GM18499 (cell line): Measurements from ENCODE around the gene PRPH.
"Not testable (repeated sequence)": the region's sequence is repeated elsewhere in the genome, so short reads cannot be mapped to it uniquely, and the experiment has no call there.

Source experiments
- ATAC-seq: cut with Tn5 transposase; IDR thresholded peaks from one replicate; pipeline ENCODE4 v1.9.1; 2021; ENCODE audit warnings: moderate number of reproducible peaks; ENCODE audit not compliant: insufficient read depth, unreplicated experiment

PRPH gene

DNA sequence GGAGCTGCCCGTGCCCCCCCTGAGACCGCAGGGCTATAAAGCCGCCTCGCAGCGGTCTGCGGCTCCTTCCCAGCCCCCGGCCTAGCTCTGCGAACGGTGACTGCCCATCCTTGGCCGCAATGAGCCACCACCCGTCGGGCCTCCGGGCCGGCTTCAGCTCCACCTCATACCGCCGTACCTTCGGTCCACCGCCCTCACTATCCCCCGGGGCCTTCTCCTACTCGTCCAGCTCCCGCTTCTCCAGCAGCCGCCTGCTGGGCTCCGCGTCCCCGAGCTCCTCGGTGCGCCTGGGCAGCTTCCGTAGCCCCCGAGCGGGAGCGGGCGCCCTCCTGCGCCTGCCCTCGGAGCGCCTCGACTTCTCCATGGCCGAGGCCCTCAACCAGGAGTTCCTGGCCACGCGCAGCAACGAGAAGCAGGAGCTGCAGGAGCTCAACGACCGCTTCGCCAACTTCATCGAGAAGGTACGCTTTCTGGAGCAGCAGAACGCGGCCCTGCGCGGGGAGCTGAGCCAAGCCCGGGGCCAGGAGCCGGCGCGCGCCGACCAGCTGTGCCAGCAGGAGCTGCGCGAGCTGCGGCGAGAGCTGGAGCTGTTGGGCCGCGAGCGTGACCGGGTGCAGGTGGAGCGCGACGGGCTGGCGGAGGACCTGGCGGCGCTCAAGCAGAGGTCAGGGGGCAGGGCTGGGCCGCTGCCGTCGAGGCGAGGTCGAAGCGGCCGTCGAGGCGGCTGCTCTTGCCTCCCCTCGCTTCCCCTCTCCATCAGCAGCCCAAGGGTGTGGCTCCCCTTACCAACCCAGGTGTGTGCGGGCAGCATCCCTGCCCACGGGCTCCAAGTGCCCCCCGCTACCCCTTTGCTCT, at the start of gene PRPH:
PRPH (plus strand) TSS at position 66 of the 855 bp plus-strand sequence; CDS start at position 120, 54 bp downstream.
- ATAC-seq: no peak

GRCh38 chr12:49251357-49251756, 43.6 kb upstream of the PRPH start:
- ATAC-seq: no peak

GRCh38 chr12:49253033-49253623, 41.8 kb upstream of the PRPH start:
- no peak for ATAC-seq

DNA sequence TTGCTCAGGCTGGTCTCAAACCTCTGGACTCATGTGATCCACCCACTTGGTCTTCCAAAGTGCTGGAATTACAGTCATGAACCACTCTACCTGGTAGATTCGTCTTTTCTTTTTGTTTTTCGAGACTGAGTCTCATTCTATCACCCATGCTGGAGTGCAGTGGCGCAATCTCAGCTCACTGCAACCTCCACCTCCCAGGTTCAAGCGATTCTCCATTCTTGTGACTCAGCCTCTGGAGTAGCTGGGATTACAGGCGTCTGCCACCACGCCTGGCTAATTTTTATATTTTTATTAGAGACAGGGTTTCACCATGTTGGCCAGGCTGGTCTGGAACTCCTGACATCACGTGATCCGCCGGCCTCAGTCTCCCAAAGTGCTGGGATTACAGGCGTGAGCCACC, 39.5 kb upstream of the PRPH start:
- ATAC-seq: not testable (repeated sequence)

GRCh38 chr12:49255857-49256637, 38.9 kb upstream of the PRPH start:
- no peak for ATAC-seq

- ATAC-seq: not testable (repeated sequence)
Measured at GRCh38 chr12:49257508-49258184, 37.3 kb upstream of the PRPH start.

GRCh38 chr12:49259452-49259851, 35.5 kb upstream of the PRPH start:
- ATAC-seq: no peak

- ATAC-seq: no peak
Measured at GRCh38 chr12:49260166-49260565, 34.8 kb upstream of the PRPH start.

- ATAC-seq: no peak
Measured at GRCh38 chr12:49260571-49261363, 34.2 kb upstream of the PRPH start.

- ATAC-seq: no peak
Measured at GRCh38 chr12:49261721-49262120, 33.2 kb upstream of the PRPH start.

- ATAC-seq: no peak
Measured at GRCh38 chr12:49263400-49263763, 31.6 kb upstream of the PRPH start.

- peak; percentile 11 for ATAC-seq
Measured at GRCh38 chr12:49264466-49264872, 30.5 kb upstream of the PRPH start.

GRCh38 chr12:49264873-49265792, 29.8 kb upstream of the PRPH start, which contains the start of gene TUBA1C:
Gene TUBA1C, plus strand, starts transcription at chr12:49265082. Its CDS starts 100 bp downstream, at chr12:49265182.
- ATAC-seq: peak; percentile 51

DNA sequence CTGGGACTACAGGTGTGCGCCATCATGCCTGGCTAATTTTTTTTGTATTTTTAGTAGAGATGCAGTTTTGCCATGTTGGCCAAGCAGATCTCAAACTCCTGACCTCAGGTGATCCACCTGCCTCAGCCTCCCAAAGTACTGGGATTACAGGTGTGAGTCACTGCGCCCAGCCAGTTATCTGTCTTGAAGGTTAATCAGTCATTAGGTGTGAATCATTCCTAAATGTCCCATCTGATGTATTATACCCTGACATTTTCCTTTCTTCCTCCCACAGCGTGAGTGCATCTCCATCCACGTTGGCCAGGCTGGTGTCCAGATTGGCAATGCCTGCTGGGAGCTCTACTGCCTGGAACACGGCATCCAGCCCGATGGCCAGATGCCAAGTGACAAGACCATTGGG, 25.8 kb upstream of the PRPH start:
- not testable (repeated sequence) for ATAC-seq

- no peak for ATAC-seq
Measured at GRCh38 chr12:49272790-49273725, 21.9 kb upstream of the PRPH start.

GRCh38 chr12:49273726-49274395, 21.1 kb upstream of the PRPH start:
- ATAC-seq: no peak
